Measurements from ENCODE around the gene KLF2.
"Not testable (repeated sequence)": the region's sequence is repeated elsewhere in the genome, so short reads cannot be mapped to it uniquely, and the experiment has no call there.

The KLF2 gene

GRCh38 chr19:16324384-16325160 is at the start of gene KLF2:
Gene KLF2, plus strand, starts transcription at chr19:16324826. Its CDS starts 98 bp downstream, at chr19:16324924.
- Histone ChIP-seq H3K27me3 (ENCODE audit: insufficient read depth, low read length) (peaks cover 5% of the 10 kb centered on the region), H3K9me3 (ENCODE audit: low read length) (no peaks in the 10 kb centered on the region), H3K36me3 (ENCODE audit: insufficient read depth, low read length) (no peaks in the 10 kb centered on the region), H2AFZ (ENCODE audit: low read depth, low read length) (peak within 1 kb of the TSS; percentile 85), H3K4me3 (ENCODE audit: low read length) (peak within 1 kb of the TSS; percentile 40), H3K4me1 (ENCODE audit: insufficient read depth, low read length) (no peaks in the 10 kb centered on the region)

GRCh38 chr19:16280306-16280705 is 44.3 kb upstream of the KLF2 start:
- H3K27me3 ChIP-seq (ENCODE audit: insufficient read depth, low read length) = peaks cover 7% of the 10 kb centered on the region
- H3K4me1 ChIP-seq (ENCODE audit: insufficient read depth, low read length) = peaks cover 10% of the 10 kb centered on the region
- no peak overlapping the region for H2AFZ ChIP-seq (ENCODE audit: low read depth, low read length)
- H3K36me3 ChIP-seq (ENCODE audit: insufficient read depth, low read length) = no peaks in the 10 kb centered on the region
- no peaks in the 10 kb centered on the region for H3K9me3 ChIP-seq (ENCODE audit: low read length)
- H3K4me3 ChIP-seq (ENCODE audit: low read length) = no peak overlapping the region

GRCh38 chr19:16281743-16282142 is 42.9 kb upstream of the KLF2 start:
- peaks cover 15% of the 10 kb centered on the region for H3K4me1 ChIP-seq (ENCODE audit: insufficient read depth, low read length)
- H3K9me3 ChIP-seq (ENCODE audit: low read length) = no peaks in the 10 kb centered on the region
- no peak overlapping the region for H3K4me3 ChIP-seq (ENCODE audit: low read length)
- H2AFZ ChIP-seq (ENCODE audit: low read depth, low read length) = no peak overlapping the region
- no peaks in the 10 kb centered on the region for H3K36me3 ChIP-seq (ENCODE audit: insufficient read depth, low read length)
- peaks cover 13% of the 10 kb centered on the region for H3K27me3 ChIP-seq (ENCODE audit: insufficient read depth, low read length)

- Histone ChIP-seq H3K4me1 (ENCODE audit: insufficient read depth, low read length) (peaks cover 15% of the 10 kb centered on the region), H3K27me3 (ENCODE audit: insufficient read depth, low read length) (peaks cover 20% of the 10 kb centered on the region), H3K4me3 (ENCODE audit: low read length) (peak overlapping the region; percentile 35), H2AFZ (ENCODE audit: low read depth, low read length) (peak overlapping the region; percentile 96), H3K36me3 (ENCODE audit: insufficient read depth, low read length) (no peaks in the 10 kb centered on the region), H3K9me3 (ENCODE audit: low read length) (no peaks in the 10 kb centered on the region)
Observed at GRCh38 chr19:16283210-16284061, 41.2 kb upstream of the KLF2 start.

GRCh38 chr19:16284505-16284904 is 40.1 kb upstream of the KLF2 start:
- peaks cover 15% of the 10 kb centered on the region for H3K4me1 ChIP-seq (ENCODE audit: insufficient read depth, low read length)
- no peaks in the 10 kb centered on the region for H3K9me3 ChIP-seq (ENCODE audit: low read length)
- no peak overlapping the region for H2AFZ ChIP-seq (ENCODE audit: low read depth, low read length)
- H3K36me3 ChIP-seq (ENCODE audit: insufficient read depth, low read length) = no peaks in the 10 kb centered on the region
- H3K4me3 ChIP-seq (ENCODE audit: low read length) = no peak overlapping the region
- peaks cover 20% of the 10 kb centered on the region for H3K27me3 ChIP-seq (ENCODE audit: insufficient read depth, low read length)

- H3K4me1 ChIP-seq (ENCODE audit: insufficient read depth, low read length) = peaks cover 15% of the 10 kb centered on the region
- not testable (repeated sequence) for H3K36me3 ChIP-seq (ENCODE audit: insufficient read depth, low read length); H3K4me3 ChIP-seq (ENCODE audit: low read length); H2AFZ ChIP-seq (ENCODE audit: low read depth, low read length); H3K9me3 ChIP-seq (ENCODE audit: low read length)
- peaks cover 20% of the 10 kb centered on the region for H3K27me3 ChIP-seq (ENCODE audit: insufficient read depth, low read length)
Observed at GRCh38 chr19:16285079-16285478, 39.5 kb upstream of the KLF2 start.

- Histone ChIP-seq H3K36me3 (ENCODE audit: insufficient read depth, low read length) (no peaks in the 10 kb centered on the region), H3K4me3 (ENCODE audit: low read length) (no peak overlapping the region), H2AFZ (ENCODE audit: low read depth, low read length) (no peak overlapping the region), H3K27me3 (ENCODE audit: insufficient read depth, low read length) (peaks cover 20% of the 10 kb centered on the region), H3K9me3 (ENCODE audit: low read length) (no peaks in the 10 kb centered on the region), H3K4me1 (ENCODE audit: insufficient read depth, low read length) (peaks cover 15% of the 10 kb centered on the region)
Observed at GRCh38 chr19:16285769-16286498, 38.7 kb upstream of the KLF2 start.

GRCh38 chr19:16288544-16288943 is 36.1 kb upstream of the KLF2 start:
- H3K9me3 ChIP-seq (ENCODE audit: low read length) = no peaks in the 10 kb centered on the region
- no peak overlapping the region for H2AFZ ChIP-seq (ENCODE audit: low read depth, low read length)
- peaks cover 20% of the 10 kb centered on the region for H3K27me3 ChIP-seq (ENCODE audit: insufficient read depth, low read length)
- peaks cover 10% of the 10 kb centered on the region for H3K4me1 ChIP-seq (ENCODE audit: insufficient read depth, low read length)
- no peak overlapping the region for H3K4me3 ChIP-seq (ENCODE audit: low read length)
- H3K36me3 ChIP-seq (ENCODE audit: insufficient read depth, low read length) = no peaks in the 10 kb centered on the region

- Histone ChIP-seq H3K27me3 (ENCODE audit: insufficient read depth, low read length) (peaks cover 15% of the 10 kb centered on the region), H3K9me3 (ENCODE audit: low read length) (no peaks in the 10 kb centered on the region), H2AFZ (ENCODE audit: low read depth, low read length) (no peak overlapping the region), H3K4me3 (ENCODE audit: low read length) (no peak overlapping the region), H3K36me3 (ENCODE audit: insufficient read depth, low read length) (no peaks in the 10 kb centered on the region), H3K4me1 (ENCODE audit: insufficient read depth, low read length) (peaks cover 5% of the 10 kb centered on the region)
Observed at GRCh38 chr19:16289594-16289993, 35.0 kb upstream of the KLF2 start.

GRCh38 chr19:16290692-16291091 is 33.9 kb upstream of the KLF2 start:
- H3K9me3 ChIP-seq (ENCODE audit: low read length) = no peaks in the 10 kb centered on the region
- H2AFZ ChIP-seq (ENCODE audit: low read depth, low read length) = no peak overlapping the region

GRCh38 chr19:16293118-16294091 is 31.2 kb upstream of the KLF2 start:
- no peaks in the 10 kb centered on the region for H3K36me3 ChIP-seq (ENCODE audit: insufficient read depth, low read length)
- H2AFZ ChIP-seq (ENCODE audit: low read depth, low read length) = no peak overlapping the region
- no peak overlapping the region for H3K4me3 ChIP-seq (ENCODE audit: low read length)
- H3K4me1 ChIP-seq (ENCODE audit: insufficient read depth, low read length) = no peaks in the 10 kb centered on the region
- H3K27me3 ChIP-seq (ENCODE audit: insufficient read depth, low read length) = no peaks in the 10 kb centered on the region
- no peaks in the 10 kb centered on the region for H3K9me3 ChIP-seq (ENCODE audit: low read length)

More at GRCh38 chr19:16290692-16291091, 33.9 kb upstream of the KLF2 start:
- Histone ChIP-seq H3K36me3 (ENCODE audit: insufficient read depth, low read length) (no peaks in the 10 kb centered on the region), H3K4me3 (ENCODE audit: low read length) (no peak overlapping the region), H3K4me1 (ENCODE audit: insufficient read depth, low read length) (peaks cover 5% of the 10 kb centered on the region), H3K27me3 (ENCODE audit: insufficient read depth, low read length) (peaks cover 14% of the 10 kb centered on the region)

- Histone ChIP-seq H3K9me3 (ENCODE audit: low read length) (no peaks in the 10 kb centered on the region), H2AFZ (ENCODE audit: low read depth, low read length) (no peak overlapping the region), H3K4me1 (ENCODE audit: insufficient read depth, low read length) (no peaks in the 10 kb centered on the region), H3K36me3 (ENCODE audit: insufficient read depth, low read length) (no peaks in the 10 kb centered on the region), H3K27me3 (ENCODE audit: insufficient read depth, low read length) (no peaks in the 10 kb centered on the region), H3K4me3 (ENCODE audit: low read length) (no peak overlapping the region)
Observed at GRCh38 chr19:16295057-16295456, 29.6 kb upstream of the KLF2 start.
